Brain microvascular endothelial cell (primary cell): Measurements from ENCODE around the gene ATP8A2.

Source experiments
- DNase-seq: peaks from one replicate; pipeline ENCODE4 v3.0.0-alpha.2; 2020
- H3K27ac ChIP-seq: fragments of 250-450 bp; sonication (Bioruptor Pico); 2 replicates; pipeline ENCODE4 v1.5.1; 2020; ENCODE audit warnings: mild to moderate bottlenecking, moderate library complexity
- H3K27me3 ChIP-seq: fragments of 250-450 bp; sonication (Bioruptor Pico); replicated peaks from 2 replicates; pipeline ENCODE4 v1.5.1; 2020; ENCODE audit warnings: mild to moderate bottlenecking
- H3K36me3 ChIP-seq: fragments of 250-450 bp; sonication (Bioruptor Pico); replicated peaks from 2 replicates; pipeline ENCODE4 v1.5.1; 2020; ENCODE audit warnings: mild to moderate bottlenecking
- H3K4me3 ChIP-seq: 2 replicates; pipeline ENCODE4 v1.5.1; 2011; ENCODE audit warnings: low read depth, mild to moderate bottlenecking, control low read depth, low read length, moderate library complexity
- CTCF ChIP-seq: IDR thresholded peaks from 2 replicates; pipeline ENCODE4 v1.5.1; 2011; ENCODE audit warnings: low read depth, mild to moderate bottlenecking, moderate library complexity, low read length, control low read depth, inconsistent platforms; ENCODE audit errors: missing control alignments
- in situ Hi-C: cut with HindIII; loops from 2 replicates; pipeline ENCODE4 v1.10.0; 2017; ENCODE audit warnings: low sequenced_read_pairs, low pct_ligation_motif_present

The ATP8A2 gene

GRCh38 chr13:25668345-25668744, 296.6 kb downstream of the ATP8A2 start:
- in situ Hi-C loops = no loop called here

GRCh38 chr13:25673711-25674110, 301.9 kb downstream of the ATP8A2 start:
- no peak for TF ChIP-seq CTCF
- in situ Hi-C loops = no loop called here
- Histone ChIP-seq H3K27me3 (no peaks in the 10 kb centered on the region), H3K36me3 (no peaks in the 10 kb centered on the region), H3K27ac (no peak overlapping the region), H3K4me3 (no peak overlapping the region)
- no peak for DNase-seq

More at GRCh38 chr13:25668345-25668744, 296.6 kb downstream of the ATP8A2 start:
- Histone ChIP-seq H3K27ac (no peak overlapping the region), H3K36me3 (no peaks in the 10 kb centered on the region), H3K27me3 (no peaks in the 10 kb centered on the region), H3K4me3 (no peak overlapping the region)
- TF ChIP-seq CTCF = no peak
- no peak for DNase-seq

GRCh38 chr13:25674371-25674770, 302.6 kb downstream of the ATP8A2 start:
- no peak for DNase-seq
- in situ Hi-C loops = no loop called here
- TF ChIP-seq CTCF = no peak
- Histone ChIP-seq H3K4me3 (no peak overlapping the region), H3K36me3 (no peaks in the 10 kb centered on the region), H3K27me3 (no peaks in the 10 kb centered on the region), H3K27ac (no peak overlapping the region)

- no peaks in the 10 kb centered on the region for H3K27me3 ChIP-seq
- no peak for TF ChIP-seq CTCF
- in situ Hi-C loops = no loop called here
- no peak for DNase-seq
- H3K4me3 ChIP-seq = no peak overlapping the region
- H3K36me3 ChIP-seq = no peaks in the 10 kb centered on the region
- no peak overlapping the region for H3K27ac ChIP-seq
These were observed 303.3 kb downstream of the ATP8A2 start for GRCh38 chr13:25675060-25675459.

- in situ Hi-C loops = no loop called here
- no peak for DNase-seq
- no peak overlapping the region for H3K4me3 ChIP-seq
- H3K27ac ChIP-seq = no peak overlapping the region
- no peak for TF ChIP-seq CTCF
- no peaks in the 10 kb centered on the region for H3K27me3 ChIP-seq
- no peaks in the 10 kb centered on the region for H3K36me3 ChIP-seq
These were observed 306.2 kb downstream of the ATP8A2 start for GRCh38 chr13:25677956-25678355.

GRCh38 chr13:25678398-25678797, 306.6 kb downstream of the ATP8A2 start:
- in situ Hi-C loops = no loop called here
- Histone ChIP-seq H3K27ac (no peak overlapping the region), H3K27me3 (no peaks in the 10 kb centered on the region), H3K4me3 (no peak overlapping the region), H3K36me3 (no peaks in the 10 kb centered on the region)
- DNase-seq = no peak
- no peak for TF ChIP-seq CTCF
